K562 (cell line): Measurements from ENCODE around the gene FMOD. TPM values are rescaled to one million over a fixed set of nuclear protein-coding genes. Genes with fewer than 3 reads are reported as not detected.

Source experiments
- RFX1 ChIP-seq: fragments of 450-650 bp; IDR thresholded peaks from 2 replicates; pipeline ENCODE4 v1.6.1; 2016; ENCODE audit warnings: mild to moderate bottlenecking, moderate library complexity
- VEZF1 ChIP-seq: fragments of 200-800 bp; sonication (Bioruptor generic); IDR thresholded peaks from 2 replicates; pipeline ENCODE4 v1.6.1; 2017; ENCODE audit warnings: missing genetic modification characterization, missing compliant biosample characterization
- ZC3H11A ChIP-seq: IDR thresholded peaks from 2 replicates; pipeline ENCODE4 v1.6.1; 2012; ENCODE audit warnings: low read depth, low read length, improper control_type of control experiment
- polyA plus RNA-seq, 8 experiments: library from polyadenylated mRNA; depleted of rRNA in 4 of 8; stranded (reverse) in 5 of 8; unstranded in 3 of 8; fragments of >200 nt; fragmentation: Nextera tagmentation in 2 of 8; fragmentation: Illumina TruSeq in 1 of 8; extraction: Ambion mirVana in 2 of 8; extraction: Trizol in 1 of 8; gene quantifications; 2 replicates each; pipeline versions ENCODE4 v1.2.1 to v1.2.3, GENCODE V29; 2011 to 2014; ENCODE audit warnings: inconsistent platforms in 1 of 8, missing spikeins in 1 of 8
- small RNA-seq: library from RNA; depleted of rRNA; stranded (forward); fragments of <200 nt; gene quantifications from one replicate; pipeline ENCODE3, GENCODE V24; 2014
- total RNA-seq, 7 experiments: library from RNA; depleted of rRNA in 6 of 7; stranded (reverse); fragments of >200 nt in 6 of 7; fragmentation: Illumina TruSeq in 2 of 7; extraction: Trizol in 2 of 7; gene quantifications; 2 replicates each; pipeline versions ENCODE4 v1.2.1 to v1.2.3, GENCODE V29; 2011 to 2021; ENCODE audit warnings: low replicate concordance in 1 of 7

Gene FMOD
- total and polyA plus RNA-seq, 9 of the 15 experiments (the other 6 are each of a cell fraction or from before 2014, with no cell fraction given) = 0.03 to 0.13 (median 0.03) TPM; not detected in 6

DNA sequence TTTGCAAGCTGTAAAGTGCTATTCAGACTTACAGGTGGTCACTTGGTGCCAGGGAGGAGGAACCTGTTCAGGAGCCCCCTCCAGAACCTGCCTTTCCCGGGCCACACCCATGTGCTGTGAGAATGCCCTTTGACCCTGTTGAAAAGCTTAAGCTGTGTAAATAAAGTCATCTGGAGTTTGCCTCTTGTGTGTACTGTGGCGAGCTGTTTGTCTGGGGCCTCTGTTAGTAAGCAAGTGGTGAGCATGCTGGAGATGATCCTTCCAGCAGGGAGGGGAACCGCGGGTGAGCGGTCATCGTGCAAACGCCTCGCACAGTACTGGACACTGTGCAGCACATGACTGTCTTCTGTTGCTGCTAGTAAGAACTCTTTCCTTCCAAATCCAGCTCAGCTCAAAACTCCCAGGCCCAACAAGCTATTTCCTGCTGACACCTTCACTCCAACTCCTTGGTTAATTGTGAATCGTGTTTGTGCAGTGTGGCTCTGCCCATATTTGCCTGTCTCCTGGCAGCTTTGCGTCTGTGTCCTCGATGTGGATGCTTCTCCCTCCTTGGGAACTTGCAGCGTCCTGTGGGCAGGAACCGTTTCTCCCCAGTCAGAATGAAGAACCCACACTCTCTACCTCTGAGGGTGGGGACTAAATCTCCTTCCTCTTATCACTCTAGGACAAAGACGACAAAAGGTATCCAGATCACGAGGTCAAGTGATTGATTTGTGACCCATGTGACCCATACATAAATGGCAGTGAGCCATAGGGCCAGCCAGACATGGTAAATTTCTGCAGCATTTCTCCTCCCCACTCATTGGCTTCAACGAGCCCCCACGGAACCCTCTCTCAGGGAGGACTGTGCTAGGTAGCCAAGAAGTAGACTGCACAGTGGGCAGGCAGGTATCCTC, 59.5 kb downstream of the FMOD start (continued):
- no peak for TF ChIP-seq VEZF1 (CRISPR knock-in tag)
- TF ChIP-seq RFX1 = no peak
- TF ChIP-seq ZC3H11A = no peak

Small RNA genes within 50 kb of the gene (small RNA-seq; reads per million reads assigned to genes)
- gene AL359837.1 (not detected), gene RNU6-487P (not detected)

Other genes starting within 250 kb of the FMOD start
- not detected in 2 replicates for gene ADORA1, start 223.4 kb downstream of the FMOD start, total RNA-seq (2014; rRNA removed)
- gene ADORA1, start 223.4 kb downstream of the FMOD start, total RNA-seq (2014; rRNA removed; fragmentation: Illumina TruSeq; extraction: Trizol) = not detected in 2 replicates
- gene ADORA1, start 223.4 kb downstream of the FMOD start, total RNA-seq (2015; rRNA removed; fragmentation: Illumina TruSeq; extraction: Trizol) = not detected in 2 replicates
- not detected in 2 replicates for gene ADORA1, start 223.4 kb downstream of the FMOD start, total RNA-seq (2021)
- gene ADORA1, start 223.4 kb downstream of the FMOD start, polyA plus RNA-seq (2011; rRNA removed) = not detected in 2 replicates
- gene ADORA1, start 223.4 kb downstream of the FMOD start, polyA plus RNA-seq (2014; fragmentation: Illumina TruSeq; extraction: Trizol) = not detected in 2 replicates
- gene ADORA1, start 223.4 kb downstream of the FMOD start, polyA plus RNA-seq (2014; fragmentation: Nextera tagmentation; extraction: Ambion mirVana) = not detected
- gene ADORA1, start 223.4 kb downstream of the FMOD start, polyA plus RNA-seq (2014; rRNA removed) = not detected in 2 replicates
- gene MYBPH, start 175.3 kb downstream of the FMOD start, total RNA-seq (2014; rRNA removed) = not detected in 2 replicates
- not detected in 2 replicates for gene MYBPH, start 175.3 kb downstream of the FMOD start, total RNA-seq (2014; rRNA removed; fragmentation: Illumina TruSeq; extraction: Trizol)
- gene MYBPH, start 175.3 kb downstream of the FMOD start, total RNA-seq (2015; rRNA removed; fragmentation: Illumina TruSeq; extraction: Trizol) = not detected in 2 replicates
- not detected in 2 replicates for gene MYBPH, start 175.3 kb downstream of the FMOD start, total RNA-seq (2021)
- not detected in 2 replicates for gene MYBPH, start 175.3 kb downstream of the FMOD start, polyA plus RNA-seq (2011; rRNA removed)
- gene MYBPH, start 175.3 kb downstream of the FMOD start, polyA plus RNA-seq (2014; fragmentation: Illumina TruSeq; extraction: Trizol) = not detected in 2 replicates
- not detected for gene MYBPH, start 175.3 kb downstream of the FMOD start, polyA plus RNA-seq (2014; fragmentation: Nextera tagmentation; extraction: Ambion mirVana)
- gene MYBPH, start 175.3 kb downstream of the FMOD start, polyA plus RNA-seq (2014; rRNA removed) = 0.13 TPM in 1 of 2 replicates, not detected in the other
- gene CHI3L1, start 164.4 kb downstream of the FMOD start, total RNA-seq (2014; rRNA removed) = not detected in 2 replicates
- gene CHI3L1, start 164.4 kb downstream of the FMOD start, total RNA-seq (2014; rRNA removed; fragmentation: Illumina TruSeq; extraction: Trizol) = not detected in 2 replicates
- not detected in 2 replicates for gene CHI3L1, start 164.4 kb downstream of the FMOD start, total RNA-seq (2015; rRNA removed; fragmentation: Illumina TruSeq; extraction: Trizol)
- not detected in 2 replicates for gene CHI3L1, start 164.4 kb downstream of the FMOD start, total RNA-seq (2021)
- gene CHI3L1, start 164.4 kb downstream of the FMOD start, polyA plus RNA-seq (2011; rRNA removed) = not detected in 2 replicates
- gene CHI3L1, start 164.4 kb downstream of the FMOD start, polyA plus RNA-seq (2014; fragmentation: Illumina TruSeq; extraction: Trizol) = not detected in 2 replicates
- not detected for gene CHI3L1, start 164.4 kb downstream of the FMOD start, polyA plus RNA-seq (2014; fragmentation: Nextera tagmentation; extraction: Ambion mirVana)
- not detected in 2 replicates for gene CHI3L1, start 164.4 kb downstream of the FMOD start, polyA plus RNA-seq (2014; rRNA removed)
- gene CHIT1, start 121.4 kb downstream of the FMOD start, total RNA-seq (2014; rRNA removed) = not detected in 2 replicates
- not detected in 2 replicates for gene CHIT1, start 121.4 kb downstream of the FMOD start, total RNA-seq (2014; rRNA removed; fragmentation: Illumina TruSeq; extraction: Trizol)
- not detected in 2 replicates for gene CHIT1, start 121.4 kb downstream of the FMOD start, total RNA-seq (2015; rRNA removed; fragmentation: Illumina TruSeq; extraction: Trizol)
- not detected in 2 replicates for gene CHIT1, start 121.4 kb downstream of the FMOD start, total RNA-seq (2021)
- not detected in 2 replicates for gene CHIT1, start 121.4 kb downstream of the FMOD start, polyA plus RNA-seq (2011; rRNA removed)
- gene CHIT1, start 121.4 kb downstream of the FMOD start, polyA plus RNA-seq (2014; fragmentation: Illumina TruSeq; extraction: Trizol) = not detected in 2 replicates
- not detected for gene CHIT1, start 121.4 kb downstream of the FMOD start, polyA plus RNA-seq (2014; fragmentation: Nextera tagmentation; extraction: Ambion mirVana)
- not detected in 2 replicates for gene CHIT1, start 121.4 kb downstream of the FMOD start, polyA plus RNA-seq (2014; rRNA removed)
- gene BTG2, start 45.6 kb downstream of the FMOD start, total RNA-seq (2014; rRNA removed) = 8.7 and 11.3 TPM in 2 replicates
- 5.8 and 7.2 TPM in 2 replicates for gene BTG2, start 45.6 kb downstream of the FMOD start, total RNA-seq (2014; rRNA removed; fragmentation: Illumina TruSeq; extraction: Trizol)
- gene BTG2, start 45.6 kb downstream of the FMOD start, total RNA-seq (2015; rRNA removed; fragmentation: Illumina TruSeq; extraction: Trizol) = 2.6 and 2.9 TPM in 2 replicates
- gene BTG2, start 45.6 kb downstream of the FMOD start, total RNA-seq (2021) = 9.6 and 11.5 TPM in 2 replicates
- 29.7 and 41.9 TPM in 2 replicates for gene BTG2, start 45.6 kb downstream of the FMOD start, polyA plus RNA-seq (2011; rRNA removed)
- gene BTG2, start 45.6 kb downstream of the FMOD start, polyA plus RNA-seq (2014; fragmentation: Illumina TruSeq; extraction: Trizol) = 9.4 and 12.2 TPM in 2 replicates
- 1 to 10 TPM; 2.3 to 3.8 TPM for gene BTG2, start 45.6 kb downstream of the FMOD start, polyA plus RNA-seq (2014; fragmentation: Nextera tagmentation; extraction: Ambion mirVana)
- gene BTG2, start 45.6 kb downstream of the FMOD start, polyA plus RNA-seq (2014; rRNA removed) = 10.1 and 12.7 TPM in 2 replicates
- not detected in 2 replicates for gene PRELP, start 124.7 kb upstream of the FMOD start, total RNA-seq (2014; rRNA removed)
- not detected in 2 replicates for gene PRELP, start 124.7 kb upstream of the FMOD start, total RNA-seq (2014; rRNA removed; fragmentation: Illumina TruSeq; extraction: Trizol)
- gene PRELP, start 124.7 kb upstream of the FMOD start, total RNA-seq (2015; rRNA removed; fragmentation: Illumina TruSeq; extraction: Trizol) = not detected in 2 replicates
- gene PRELP, start 124.7 kb upstream of the FMOD start, total RNA-seq (2021) = 0.02 and 0.04 TPM in 2 replicates
- gene PRELP, start 124.7 kb upstream of the FMOD start, polyA plus RNA-seq (2011; rRNA removed) = not detected in 2 replicates
- gene PRELP, start 124.7 kb upstream of the FMOD start, polyA plus RNA-seq (2014; fragmentation: Illumina TruSeq; extraction: Trizol) = not detected in 2 replicates
- not detected for gene PRELP, start 124.7 kb upstream of the FMOD start, polyA plus RNA-seq (2014; fragmentation: Nextera tagmentation; extraction: Ambion mirVana)
- gene PRELP, start 124.7 kb upstream of the FMOD start, polyA plus RNA-seq (2014; rRNA removed) = not detected in 2 replicates
- gene OPTC, start 143.0 kb upstream of the FMOD start, total RNA-seq (2014; rRNA removed) = not detected in 2 replicates
- not detected in 2 replicates for gene OPTC, start 143.0 kb upstream of the FMOD start, total RNA-seq (2014; rRNA removed; fragmentation: Illumina TruSeq; extraction: Trizol)
- not detected in 2 replicates for gene OPTC, start 143.0 kb upstream of the FMOD start, total RNA-seq (2015; rRNA removed; fragmentation: Illumina TruSeq; extraction: Trizol)
- not detected in 2 replicates for gene OPTC, start 143.0 kb upstream of the FMOD start, total RNA-seq (2021)
- not detected in 2 replicates for gene OPTC, start 143.0 kb upstream of the FMOD start, polyA plus RNA-seq (2011; rRNA removed)
- gene OPTC, start 143.0 kb upstream of the FMOD start, polyA plus RNA-seq (2014; fragmentation: Illumina TruSeq; extraction: Trizol) = not detected in 2 replicates
- gene OPTC, start 143.0 kb upstream of the FMOD start, polyA plus RNA-seq (2014; fragmentation: Nextera tagmentation; extraction: Ambion mirVana) = not detected
- gene OPTC, start 143.0 kb upstream of the FMOD start, polyA plus RNA-seq (2014; rRNA removed) = not detected in 2 replicates